ENCODE results near the gene IFITM5.
"Not testable (repeated sequence)": the region's sequence is repeated elsewhere in the genome, so short reads cannot be mapped to it uniquely, and the experiment has no call there.

The IFITM5 gene

DNA sequence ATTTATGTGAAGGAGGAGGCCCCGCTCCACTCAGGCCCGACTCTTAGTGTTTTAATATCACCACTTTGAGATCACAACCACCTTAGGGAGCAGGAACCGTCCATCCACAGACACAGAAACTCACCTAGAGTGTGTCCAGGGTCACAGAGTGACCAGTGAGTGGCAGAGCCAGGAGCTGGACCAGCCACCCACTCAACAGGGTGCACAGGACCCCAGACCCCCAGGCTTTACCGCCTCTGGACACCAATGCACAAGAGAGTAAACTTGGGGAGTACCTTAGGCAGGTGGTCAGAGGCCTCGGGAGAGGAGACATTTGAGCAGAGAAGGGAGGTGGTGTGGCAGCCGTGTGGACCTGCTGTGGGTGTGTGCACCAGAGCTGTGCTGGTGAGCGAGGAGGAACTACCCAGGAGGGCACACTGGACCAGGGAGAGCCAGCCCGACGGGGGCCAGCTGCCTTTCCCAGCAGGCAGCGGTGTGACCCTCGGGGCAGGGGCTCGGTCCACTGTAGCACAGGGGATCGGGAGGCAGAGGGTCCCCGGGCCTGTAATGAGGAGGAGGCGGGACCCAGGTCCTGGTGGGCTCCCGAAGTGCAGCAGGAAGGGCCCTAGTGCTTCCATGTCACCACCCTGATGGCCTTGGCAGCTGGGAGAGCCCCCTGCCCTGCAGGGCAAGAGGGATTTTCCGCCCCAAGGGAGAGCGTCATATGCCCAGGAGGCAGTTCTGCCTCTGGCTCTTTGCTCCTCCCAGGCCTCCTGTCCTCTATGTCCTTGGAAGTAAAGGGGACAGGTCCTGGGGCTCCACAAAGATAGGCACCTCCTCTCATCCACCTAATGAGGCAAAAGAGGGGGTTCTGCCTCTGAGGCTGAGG lies 28.6 kb downstream of the IFITM5 start:
- no peaks in the 10 kb centered on the region for H3K36me3 ChIP-seq (ENCODE audit: control insufficient read depth, insufficient read depth, low read length)
- H3K4me3 ChIP-seq (replicated peaks; ENCODE audit: low read depth, low read length): no peak overlapping the region
- H3K27me3 ChIP-seq (replicated peaks; ENCODE audit: control insufficient read depth, insufficient read depth, low read length): no peaks in the 10 kb centered on the region

DNA sequence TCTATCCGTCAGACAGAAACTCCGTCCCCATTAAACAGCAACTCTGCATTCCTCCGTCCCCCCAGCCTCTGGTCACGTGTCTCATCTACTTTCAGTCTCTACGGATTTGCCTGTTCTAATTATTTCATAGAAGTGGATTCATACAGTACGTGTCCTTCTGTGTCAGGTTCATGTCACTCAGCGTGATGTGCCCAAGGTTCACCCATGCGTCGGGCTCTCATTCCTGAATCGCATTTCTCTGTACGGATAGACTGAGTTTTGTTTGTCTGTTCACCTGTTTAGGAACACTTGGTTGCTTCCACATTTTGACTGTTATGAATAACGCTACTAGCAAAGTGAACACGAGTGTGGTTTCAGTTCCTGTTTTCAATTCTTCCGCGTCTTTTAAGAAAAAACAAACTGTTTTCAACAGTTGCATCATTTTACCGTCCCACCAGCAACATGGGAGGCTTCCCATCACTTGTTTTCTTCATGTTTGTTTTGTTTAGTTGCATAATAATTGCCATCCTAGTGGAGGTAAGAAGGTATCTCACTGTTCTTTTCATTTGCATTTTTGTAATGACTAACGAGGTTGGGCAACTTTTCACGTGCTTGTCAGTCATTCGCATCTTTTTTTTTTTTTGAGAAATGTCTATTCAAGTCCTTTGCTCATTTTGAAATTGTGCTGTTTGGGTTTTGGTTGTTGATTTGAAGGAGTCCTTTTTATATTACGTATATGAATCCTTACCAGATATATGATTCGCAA lies 30.0 kb downstream of the IFITM5 start:
- Histone ChIP-seq H3K4me3 (replicated peaks; ENCODE audit: low read depth, low read length) (peak overlapping the region; percentile 67), H3K27me3 (replicated peaks; ENCODE audit: control insufficient read depth, insufficient read depth, low read length) (no peaks in the 10 kb centered on the region), H3K36me3 (ENCODE audit: control insufficient read depth, insufficient read depth, low read length) (no peaks in the 10 kb centered on the region)
- peak; percentile 84 for DNase-seq (ENCODE audit: extremely low read depth, insufficient read length)
- TF ChIP-seq, protein P1, sequence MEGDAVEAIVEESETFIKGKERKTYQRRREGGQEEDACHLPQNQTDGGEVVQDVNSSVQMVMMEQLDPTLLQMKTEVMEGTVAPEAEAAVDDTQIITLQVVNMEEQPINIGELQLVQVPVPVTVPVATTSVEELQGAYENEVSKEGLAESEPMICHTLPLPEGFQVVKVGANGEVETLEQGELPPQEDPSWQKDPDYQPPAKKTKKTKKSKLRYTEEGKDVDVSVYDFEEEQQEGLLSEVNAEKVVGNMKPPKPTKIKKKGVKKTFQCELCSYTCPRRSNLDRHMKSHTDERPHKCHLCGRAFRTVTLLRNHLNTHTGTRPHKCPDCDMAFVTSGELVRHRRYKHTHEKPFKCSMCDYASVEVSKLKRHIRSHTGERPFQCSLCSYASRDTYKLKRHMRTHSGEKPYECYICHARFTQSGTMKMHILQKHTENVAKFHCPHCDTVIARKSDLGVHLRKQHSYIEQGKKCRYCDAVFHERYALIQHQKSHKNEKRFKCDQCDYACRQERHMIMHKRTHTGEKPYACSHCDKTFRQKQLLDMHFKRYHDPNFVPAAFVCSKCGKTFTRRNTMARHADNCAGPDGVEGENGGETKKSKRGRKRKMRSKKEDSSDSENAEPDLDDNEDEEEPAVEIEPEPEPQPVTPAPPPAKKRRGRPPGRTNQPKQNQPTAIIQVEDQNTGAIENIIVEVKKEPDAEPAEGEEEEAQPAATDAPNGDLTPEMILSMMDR (IDR thresholded peaks at IDR 0.05; ENCODE audit: insufficient read depth, low read length, poor library complexity, severe bottlenecking): no peak

More for the DNA sequence above, 28.6 kb downstream of the IFITM5 start:
- DNase-seq (ENCODE audit: extremely low read depth, insufficient read length): no peak
- TF ChIP-seq, protein P1 (IDR thresholded peaks at IDR 0.05; ENCODE audit: insufficient read depth, low read length, poor library complexity, severe bottlenecking): no peak

DNA sequence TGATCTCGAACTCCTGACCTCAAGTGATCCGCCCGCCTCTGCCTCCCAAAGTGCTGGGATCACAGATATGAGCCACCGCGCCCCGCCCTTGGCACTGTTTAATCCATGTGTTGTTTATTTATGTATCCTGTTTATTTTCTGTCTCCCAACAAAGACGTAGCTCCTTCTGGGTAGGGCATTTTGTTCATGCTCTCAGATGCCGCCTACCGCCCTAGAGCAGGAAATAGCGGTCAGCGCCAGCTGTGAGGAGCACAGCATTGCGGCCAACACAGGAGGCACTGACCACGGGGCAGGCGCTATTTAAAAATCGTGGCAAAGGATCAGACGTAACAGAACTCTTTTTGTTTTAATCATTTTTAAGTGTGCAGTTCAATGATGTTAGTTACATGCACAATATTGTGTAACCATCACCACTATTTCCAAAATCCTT lies 30.6 kb downstream of the IFITM5 start:
- DNase-seq (ENCODE audit: extremely low read depth, insufficient read length): peak; percentile 72
- H3K4me3 ChIP-seq (replicated peaks; ENCODE audit: low read depth, low read length): peak overlapping the region; percentile 67
- H3K27me3 ChIP-seq (replicated peaks; ENCODE audit: control insufficient read depth, insufficient read depth, low read length); H3K36me3 ChIP-seq (ENCODE audit: control insufficient read depth, insufficient read depth, low read length): not testable (repeated sequence)

DNA sequence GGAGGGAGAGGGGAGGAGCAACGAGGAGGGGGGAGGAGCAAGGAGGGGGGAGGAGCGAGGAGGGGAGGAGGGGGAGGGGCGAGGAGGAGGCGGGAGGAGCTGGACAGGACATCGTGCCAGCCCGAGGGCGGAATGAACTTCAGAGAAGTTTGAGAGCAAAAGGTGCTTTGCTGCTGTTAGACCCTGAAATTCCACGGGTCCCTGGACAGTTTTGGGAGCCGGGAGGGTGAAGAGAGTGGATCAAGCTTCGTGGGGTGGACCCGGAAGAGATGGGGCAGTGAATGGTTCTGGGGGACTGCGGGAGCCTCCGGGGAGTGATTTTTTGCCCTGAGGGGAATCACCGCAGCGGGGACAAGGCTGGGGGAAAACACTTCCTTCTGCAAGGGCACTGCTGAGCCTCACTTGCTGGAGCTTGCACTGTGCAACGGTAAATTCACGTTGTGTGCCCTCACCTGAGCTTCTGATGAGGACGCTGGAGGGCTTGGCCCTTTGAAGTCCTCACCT lies 31.8 kb downstream of the IFITM5 start:
- H3K4me3 ChIP-seq (replicated peaks; ENCODE audit: low read depth, low read length): peak overlapping the region; percentile 67
- peak; percentile 75 for DNase-seq (ENCODE audit: extremely low read depth, insufficient read length)
- H3K36me3 ChIP-seq (ENCODE audit: control insufficient read depth, insufficient read depth, low read length): no peaks in the 10 kb centered on the region
- TF ChIP-seq, protein P1 (IDR thresholded peaks at IDR 0.05; ENCODE audit: insufficient read depth, low read length, poor library complexity, severe bottlenecking): no peak
- no peaks in the 10 kb centered on the region for H3K27me3 ChIP-seq (replicated peaks; ENCODE audit: control insufficient read depth, insufficient read depth, low read length)

DNA sequence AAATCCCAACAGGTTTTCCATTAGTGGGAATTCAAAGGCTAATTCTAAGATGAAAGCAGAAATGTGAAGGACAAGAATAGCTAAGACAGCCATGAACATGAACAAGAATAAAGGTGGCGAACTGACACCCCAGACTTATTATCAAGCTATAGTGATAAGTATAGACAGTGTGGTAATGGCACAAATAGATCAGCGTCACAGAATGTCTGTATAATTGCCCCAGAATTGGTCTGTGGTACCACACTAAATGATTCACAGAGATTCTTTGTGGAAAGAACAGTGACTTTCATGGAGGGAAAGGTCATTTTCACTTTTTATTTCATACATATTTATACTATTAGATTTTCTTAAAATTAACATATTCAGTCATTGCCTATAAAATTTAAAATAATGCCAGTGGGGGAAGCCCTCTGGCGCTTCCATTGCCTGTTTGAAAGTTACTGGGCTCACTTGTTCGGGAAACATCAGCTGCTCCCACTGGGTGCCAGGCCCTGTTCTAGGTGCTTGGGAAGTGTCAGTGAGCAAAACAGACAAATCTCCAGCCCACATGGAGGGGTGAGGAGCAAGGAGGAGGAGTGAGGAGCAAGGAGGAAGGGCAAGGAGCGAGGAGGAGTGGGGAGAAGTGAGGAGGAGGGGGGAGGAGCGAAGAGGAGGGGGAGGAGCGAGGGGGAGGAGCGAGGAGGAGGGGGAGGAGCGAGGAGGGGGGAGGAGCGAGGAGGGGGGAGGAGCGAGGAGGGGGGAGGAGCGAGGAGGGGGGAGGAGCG lies 32.5 kb downstream of the IFITM5 start:
- no peaks in the 10 kb centered on the region for H3K27me3 ChIP-seq (replicated peaks; ENCODE audit: control insufficient read depth, insufficient read depth, low read length)
- TF ChIP-seq, protein P1 (IDR thresholded peaks at IDR 0.05; ENCODE audit: insufficient read depth, low read length, poor library complexity, severe bottlenecking): no peak
- H3K36me3 ChIP-seq (ENCODE audit: control insufficient read depth, insufficient read depth, low read length): no peaks in the 10 kb centered on the region
- no peak for DNase-seq (ENCODE audit: extremely low read depth, insufficient read length)
- no peak overlapping the region for H3K4me3 ChIP-seq (replicated peaks; ENCODE audit: low read depth, low read length)

Measured in GM06990 (cell line).